ENCODE measurements around the gene S100A6. TPM values are rescaled to one million over a fixed set of nuclear protein-coding genes. Genes with fewer than 3 reads are reported as not detected.

Gene S100A6
- total RNA-seq, 1 experiment from 2014 or later, result 19.2 TPM

GRCh38 chr1:153539395-153540093 is 3.8 kb upstream of the S100A6 start:
- DNase-seq (ENCODE audit: low spot score) (no peak), ATAC-seq (no peak)
- H3K27ac Mint-ChIP-seq, result no peak overlapping the region
- TF ChIP-seq MYBL2 (CRISPR knock-in tag; IDR thresholded peaks at IDR 0.05) (no peak), ZNF423 (CRISPR knock-in tag; IDR thresholded peaks at IDR 0.05) (no peak), ZNF263 (CRISPR knock-in tag; IDR thresholded peaks at IDR 0.05; ENCODE audit: low read depth) (no peak), E2F1 (CRISPR knock-in tag; IDR thresholded peaks at IDR 0.05) (no peak), SP1 (CRISPR knock-in tag; conservative IDR thresholded peaks at IDR 0.05) (no peak), FOXJ3 (CRISPR knock-in tag; IDR thresholded peaks at IDR 0.05; ENCODE audit: borderline replicate concordance) (no peak), ELF4 (CRISPR knock-in tag; IDR thresholded peaks at IDR 0.05; ENCODE audit: low read depth) (no peak), ZNF138 (CRISPR knock-in tag; conservative IDR thresholded peaks at IDR 0.05) (no peak), OVOL2 (CRISPR knock-in tag; IDR thresholded peaks at IDR 0.05; ENCODE audit: borderline replicate concordance) (no peak), TP53 (CRISPR knock-in tag; IDR thresholded peaks at IDR 0.05) (no peak), ERG (CRISPR knock-in tag; IDR thresholded peaks at IDR 0.05) (no peak), MLX (CRISPR knock-in tag; IDR thresholded peaks at IDR 0.05) (no peak)
- TF ChIP-seq, protein P1, sequence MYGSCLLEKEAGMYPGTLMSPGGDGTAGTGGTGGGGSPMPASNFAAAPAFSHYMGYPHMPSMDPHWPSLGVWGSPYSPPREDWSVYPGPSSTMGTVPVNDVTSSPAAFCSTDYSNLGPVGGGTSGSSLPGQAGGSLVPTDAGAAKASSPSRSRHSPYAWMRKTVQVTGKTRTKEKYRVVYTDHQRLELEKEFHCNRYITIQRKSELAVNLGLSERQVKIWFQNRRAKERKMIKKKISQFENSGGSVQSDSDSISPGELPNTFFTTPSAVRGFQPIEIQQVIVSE (CRISPR knock-in tag; IDR thresholded peaks at IDR 0.05; ENCODE audit: borderline replicate concordance), result no peak
- TF ChIP-seq, protein P2, sequence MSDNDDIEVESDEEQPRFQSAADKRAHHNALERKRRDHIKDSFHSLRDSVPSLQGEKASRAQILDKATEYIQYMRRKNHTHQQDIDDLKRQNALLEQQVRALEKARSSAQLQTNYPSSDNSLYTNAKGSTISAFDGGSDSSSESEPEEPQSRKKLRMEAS (CRISPR knock-in tag; IDR thresholded peaks at IDR 0.05), result no peak
- POLR2A ChIA-PET, result interaction anchor here (1.6 kb wide), 1 partner anchor 88 kb away, joined by 7 read pairs; the partner anchor contains the start of genes S100A1 and S100A13
- H3K9me3 Mint-ChIP-seq, result no peaks in the 10 kb centered on the region
- H3K36me3 Mint-ChIP-seq, result no peaks in the 10 kb centered on the region; the same call in 1 of the 2 replicates
- peaks cover 37% of the 10 kb centered on the region for H3K27me3 Mint-ChIP-seq (ENCODE audit: low read depth)
- CTCF ChIA-PET, result interaction anchor here (0.8 to 10.8 kb wide), 6 partner anchors 10 to 89 kb away, joined by 3 to 188 read pairs (median 8); partner anchors contain the start of genes S100A1, S100A13, S100A2 and S100A3
- peaks cover 39% of the 10 kb centered on the region for H3K4me1 Mint-ChIP-seq
- no peak overlapping the region for H3K4me3 Mint-ChIP-seq

- Mint-ChIP-seq H3K4me1 (peaks cover 42% of the 10 kb centered on the region), H3K36me3 (no peaks in the 10 kb centered on the region), H3K4me3 (no peak overlapping the region), H3K9me3 (no peaks in the 10 kb centered on the region), H3K27me3 (ENCODE audit: low read depth) (peaks cover 41% of the 10 kb centered on the region), H3K27ac (0 out of 2 replicates have a peak overlapping the region, but pooled peaks have one; percentile 23)
- peak; percentile 89 for ATAC-seq
- DNase-seq (ENCODE audit: low spot score), result peak; percentile 68
- CTCF ChIA-PET, result interaction anchor here (0.6 to 10.8 kb wide), 8 partner anchors 9 to 96 kb away, joined by 3 to 188 read pairs (median 5); partner anchors contain the start of genes CHTOP, S100A1, S100A13 and S100A2
- POLR2A ChIA-PET, result interaction anchor here (0.6 to 1.6 kb wide), 2 partner anchors 68 to 90 kb away, joined by 3 to 7 read pairs; partner anchors contain the start of genes S100A1 and S100A13
- peak; percentile 93 for TF ChIP-seq USF2 (CRISPR knock-in tag; IDR thresholded peaks at IDR 0.05)
- TF ChIP-seq, protein P3, sequence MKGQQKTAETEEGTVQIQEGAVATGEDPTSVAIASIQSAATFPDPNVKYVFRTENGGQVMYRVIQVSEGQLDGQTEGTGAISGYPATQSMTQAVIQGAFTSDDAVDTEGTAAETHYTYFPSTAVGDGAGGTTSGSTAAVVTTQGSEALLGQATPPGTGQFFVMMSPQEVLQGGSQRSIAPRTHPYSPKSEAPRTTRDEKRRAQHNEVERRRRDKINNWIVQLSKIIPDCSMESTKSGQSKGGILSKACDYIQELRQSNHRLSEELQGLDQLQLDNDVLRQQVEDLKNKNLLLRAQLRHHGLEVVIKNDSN (CRISPR knock-in tag; IDR thresholded peaks at IDR 0.05), result peak; percentile 90
- TF ChIP-seq, protein P4, sequence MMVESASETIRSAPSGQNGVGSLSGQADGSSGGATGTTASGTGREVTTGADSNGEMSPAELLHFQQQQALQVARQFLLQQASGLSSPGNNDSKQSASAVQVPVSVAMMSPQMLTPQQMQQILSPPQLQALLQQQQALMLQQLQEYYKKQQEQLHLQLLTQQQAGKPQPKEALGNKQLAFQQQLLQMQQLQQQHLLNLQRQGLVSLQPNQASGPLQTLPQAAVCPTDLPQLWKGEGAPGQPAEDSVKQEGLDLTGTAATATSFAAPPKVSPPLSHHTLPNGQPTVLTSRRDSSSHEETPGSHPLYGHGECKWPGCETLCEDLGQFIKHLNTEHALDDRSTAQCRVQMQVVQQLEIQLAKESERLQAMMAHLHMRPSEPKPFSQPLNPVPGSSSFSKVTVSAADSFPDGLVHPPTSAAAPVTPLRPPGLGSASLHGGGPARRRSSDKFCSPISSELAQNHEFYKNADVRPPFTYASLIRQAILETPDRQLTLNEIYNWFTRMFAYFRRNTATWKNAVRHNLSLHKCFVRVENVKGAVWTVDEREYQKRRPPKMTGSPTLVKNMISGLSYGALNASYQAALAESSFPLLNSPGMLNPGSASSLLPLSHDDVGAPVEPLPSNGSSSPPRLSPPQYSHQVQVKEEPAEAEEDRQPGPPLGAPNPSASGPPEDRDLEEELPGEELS (CRISPR knock-in tag; IDR thresholded peaks at IDR 0.05), result no peak
- TF ChIP-seq FOXP1 (CRISPR knock-in tag; IDR thresholded peaks at IDR 0.05; ENCODE audit: borderline replicate concordance), result no peak
- TF ChIP-seq ZNF416 (CRISPR knock-in tag; IDR thresholded peaks at IDR 0.05), result no peak
- TF ChIP-seq ZNF121 (CRISPR knock-in tag; IDR thresholded peaks at IDR 0.05), result no peak
- TF ChIP-seq ZSCAN18 (CRISPR knock-in tag; IDR thresholded peaks at IDR 0.05), result no peak
- TF ChIP-seq JUN (CRISPR knock-in tag; IDR thresholded peaks at IDR 0.05), result no peak
- TF ChIP-seq, protein P1 (CRISPR knock-in tag; IDR thresholded peaks at IDR 0.05; ENCODE audit: borderline replicate concordance), result no peak
- no peak for TF ChIP-seq NR2C2 (CRISPR knock-in tag; IDR thresholded peaks at IDR 0.05)
- TF ChIP-seq SP1 (CRISPR knock-in tag; conservative IDR thresholded peaks at IDR 0.05), result peak; percentile 54; the same call in 1 of the 2 replicates
Measured at GRCh38 chr1:153538315-153538821, 2.6 kb upstream of the S100A6 start.
